Liver (tissue), 9 donors: ENCODE results near the gene EXD3. TPM values are rescaled to one million over a fixed set of nuclear protein-coding genes. Genes with fewer than 3 reads are reported as not detected.

Source experiments
- DNase-seq: peaks from one replicate; pipeline ENCODE4 v3.0.0-alpha.2; 2017; ENCODE audit warnings: low spot score
- H3K27ac ChIP-seq, 2 donors: one replicate each; pipeline ENCODE4 v1.7.0; 2013; ENCODE audit warnings: inconsistent platforms in 2 of 2, low read length in 2 of 2, control low read depth in 1 of 2, low read depth in 1 of 2, mild to moderate bottlenecking in 1 of 2
- H3K27me3 ChIP-seq, 4 donors: one replicate each; pipeline versions ENCODE4 v1.6.1 to v1.7.0; 2013; ENCODE audit warnings: low read length in 3 of 4, inconsistent platforms in 1 of 4, mild to moderate bottlenecking in 1 of 4, moderate library complexity in 1 of 4; ENCODE audit not compliant: control insufficient read depth in 4 of 4, insufficient read depth in 4 of 4
- H3K36me3 ChIP-seq, 4 donors: one replicate each; pipeline versions ENCODE4 v1.6.1 to v1.7.0; 2013; ENCODE audit warnings: low read length in 3 of 4, mild to moderate bottlenecking in 3 of 4, low read depth in 1 of 4, moderate library complexity in 1 of 4; ENCODE audit not compliant: control insufficient read depth in 4 of 4, insufficient read depth in 3 of 4
- H3K4me1 ChIP-seq, 4 donors: one replicate each; pipeline versions ENCODE4 v1.6.1 to v1.7.0; 2013; ENCODE audit warnings: low read length in 3 of 4, mild to moderate bottlenecking in 3 of 4, moderate library complexity in 1 of 4; ENCODE audit not compliant: control insufficient read depth in 4 of 4, insufficient read depth in 4 of 4
- H3K4me3 ChIP-seq, 3 donors: one replicate each; pipeline versions ENCODE4 v1.6.1 to v1.7.0; 2013; ENCODE audit warnings: low read length in 3 of 3, control low read depth in 1 of 3, low read depth in 1 of 3, mild to moderate bottlenecking in 1 of 3
- H3K9ac ChIP-seq, 2 donors: one replicate each; pipeline ENCODE4 v1.7.0; 2013; ENCODE audit warnings: low read length in 2 of 2, mild to moderate bottlenecking in 2 of 2, moderate library complexity in 2 of 2, control low read depth in 1 of 2, low read depth in 1 of 2
- H3K9me3 ChIP-seq, 4 donors: one replicate each; pipeline versions ENCODE4 v1.6.1 to v1.7.0; 2013; ENCODE audit warnings: low read length in 3 of 4; ENCODE audit not compliant: control insufficient read depth in 4 of 4
- EGR1 ChIP-seq, 2 donors: IDR thresholded peaks; 2 replicates each; pipeline ENCODE4 v1.6.1; 2016 to 2018; ENCODE audit warnings: antibody characterized with exemption in 2 of 2, low read depth in 2 of 2
- FOXA1 ChIP-seq: IDR thresholded peaks from 2 replicates; pipeline ENCODE4 v1.6.1; 2016; ENCODE audit warnings: antibody characterized with exemption
- FOXA2 ChIP-seq: IDR thresholded peaks from 2 replicates; pipeline ENCODE4 v1.6.1; 2016; ENCODE audit warnings: antibody characterized with exemption
- GABPA ChIP-seq, 2 donors: IDR thresholded peaks in 1 of 2; conservative IDR thresholded peaks in 1 of 2; 2 replicates each; pipeline ENCODE4 v1.6.1; 2016; ENCODE audit warnings: antibody characterized with exemption in 2 of 2, mild to moderate bottlenecking in 1 of 2, moderate library complexity in 1 of 2
- HNF4A ChIP-seq, 2 donors: conservative IDR thresholded peaks; 2 replicates each; pipeline ENCODE4 v1.6.1; 2016; ENCODE audit warnings: antibody characterized with exemption in 2 of 2, mild to moderate bottlenecking in 2 of 2
- HNF4G ChIP-seq: IDR thresholded peaks from 2 replicates; pipeline ENCODE4 v1.6.1; 2016; ENCODE audit warnings: antibody characterized with exemption
- JUND ChIP-seq, 2 donors: IDR thresholded peaks; 2 replicates each; pipeline ENCODE4 v1.6.1; 2016; ENCODE audit warnings: antibody characterized with exemption in 2 of 2
- NR2F2 ChIP-seq: IDR thresholded peaks from 2 replicates; pipeline ENCODE4 v1.6.1; 2016; ENCODE audit warnings: antibody characterized with exemption
- RAD21 ChIP-seq, 2 donors: IDR thresholded peaks; 2 replicates each; pipeline ENCODE4 v1.6.1; 2016; ENCODE audit warnings: antibody characterized with exemption in 2 of 2, mild to moderate bottlenecking in 2 of 2
- RXRA ChIP-seq, 2 donors: IDR thresholded peaks; 2 replicates each; pipeline ENCODE4 v1.6.1; 2017 to 2018; ENCODE audit warnings: antibody characterized with exemption in 2 of 2, mild to moderate bottlenecking in 1 of 2
- SP1 ChIP-seq: IDR thresholded peaks from 2 replicates; pipeline ENCODE4 v1.6.1; 2018; ENCODE audit warnings: antibody characterized with exemption, mild to moderate bottlenecking
- TAF1 ChIP-seq: conservative IDR thresholded peaks from 2 replicates; pipeline ENCODE4 v1.6.1; 2016; ENCODE audit warnings: antibody characterized with exemption, mild to moderate bottlenecking
- YY1 ChIP-seq: IDR thresholded peaks from 2 replicates; pipeline ENCODE4 v1.6.1; 2016; ENCODE audit warnings: antibody characterized with exemption, mild to moderate bottlenecking
- WGBS: extraction: QIAGEN DNeasy Blood & Tissue Kit; methylation state at CpG from one replicate; pipeline ENCODE4 v1.1.7; 2013; 5-methylcytosine and 5-hydroxymethylcytosine counted together
- polyA plus RNA-seq, 2 donors: library from polyadenylated mRNA; stranded (reverse) in 1 of 2; unstranded in 1 of 2; fragments of 200-250 nt in 1 of 2; fragments of >200 nt in 1 of 2; fragmentation: Nextera tagmentation in 1 of 2; extraction: Ambion mirVana in 1 of 2; gene quantifications; one replicate each; pipeline versions ENCODE4 v1.2.1 to v1.2.3, GENCODE V29; 2013 to 2015
- total RNA-seq, 2 donors: library from RNA; depleted of rRNA; stranded (reverse); fragments of >200 nt; gene quantifications; one replicate each; pipeline ENCODE4 v1.2.3, GENCODE V29; 2014
- TF ChIP-seq, protein P1 (sequence below): IDR thresholded peaks from 2 replicates; pipeline ENCODE4 v1.6.1; 2016; ENCODE audit warnings: antibody characterized with exemption
- TF ChIP-seq, protein P2 (sequence below): IDR thresholded peaks from 2 replicates; pipeline ENCODE4 v1.6.1; 2016; ENCODE audit warnings: antibody characterized with exemption, mild to moderate bottlenecking
- TF ChIP-seq, protein P3 (sequence below): IDR thresholded peaks from 2 replicates; pipeline ENCODE4 v1.6.1; 2016; ENCODE audit warnings: antibody characterized with exemption
- TF ChIP-seq, protein P4 (sequence below): IDR thresholded peaks from 2 replicates; pipeline ENCODE4 v1.6.1; 2016; ENCODE audit warnings: antibody characterized with exemption
- TF ChIP-seq, protein P5 (sequence below): fragments of 150-350 bp; IDR thresholded peaks from 2 replicates; pipeline ENCODE4 v1.5.1; 2017; ENCODE audit warnings: improper control_type of control experiment, low read depth, low read length; ENCODE audit not compliant: missing input control
- donor health status: healthy.
- donor health status: healthy.
- donor health status: healthy.
- donor health status: healthy.
- donor health status: healthy.

Gene EXD3
- total and polyA plus RNA-seq, 4 donors: 2.5 to 6.7 (median 3.7) TPM

DNA sequence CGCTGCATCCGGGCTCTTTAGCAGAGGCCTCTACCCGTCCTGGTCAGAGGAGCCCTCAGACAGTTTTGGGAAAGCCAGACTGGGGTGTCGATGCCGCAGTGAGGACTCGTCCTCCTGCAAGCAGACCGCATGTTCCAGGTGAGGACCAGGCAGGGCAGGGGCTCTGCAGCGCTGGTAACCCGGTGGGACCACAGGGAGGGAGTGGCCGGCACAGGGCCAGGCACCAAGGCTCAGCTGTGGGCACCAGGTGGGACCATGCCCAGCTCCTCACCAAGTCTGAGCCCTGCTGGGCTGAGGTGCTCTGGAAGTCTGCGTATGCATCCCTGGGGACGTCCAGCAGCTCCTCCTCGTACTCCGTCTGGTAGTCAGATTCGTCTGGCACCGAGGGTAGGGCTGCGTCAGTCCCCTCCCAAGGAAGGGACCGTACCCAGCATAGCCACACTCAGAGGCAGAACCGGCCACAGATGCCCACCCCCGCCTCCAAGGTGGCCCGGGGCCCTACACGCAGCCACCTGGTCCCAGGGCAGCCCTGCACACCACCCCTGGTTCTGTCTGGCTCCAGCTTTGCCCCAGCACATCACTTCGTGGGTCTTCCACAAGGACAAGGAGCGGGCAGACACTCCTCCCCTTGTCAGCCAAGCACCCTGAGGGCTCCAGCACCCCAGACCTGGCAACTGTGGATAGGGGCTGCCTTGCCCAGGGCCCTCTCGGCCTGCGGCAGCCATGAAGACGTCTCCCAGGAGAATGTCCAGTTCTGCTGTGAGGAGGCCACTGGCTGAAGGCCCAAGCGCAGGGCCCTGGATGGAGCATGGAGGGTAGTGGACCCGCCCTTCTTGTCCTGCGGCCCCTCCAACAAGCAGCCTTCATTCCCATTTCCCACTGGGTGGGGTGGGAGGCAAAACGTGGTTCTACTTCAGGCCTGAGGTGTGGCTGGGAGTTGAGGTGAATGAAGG is 37.7 kb upstream of the EXD3 start:
- H3K36me3 ChIP-seq: peaks cover 0 to 6% (median 1%) of the 10 kb centered on the region in 4 donors
- DNase-seq: no peak
- peaks cover 8 to 34% (median 23%) of the 10 kb centered on the region in 4 donors for H3K4me1 ChIP-seq
- H3K9ac ChIP-seq: no peak overlapping the region
- no peak overlapping the region for H3K27ac ChIP-seq
- H3K4me3 ChIP-seq: no peak overlapping the region
- H3K27me3 ChIP-seq: no peaks in the 10 kb centered on the region
- TF ChIP-seq FOXA2: no peak
- TF ChIP-seq, protein P1, sequence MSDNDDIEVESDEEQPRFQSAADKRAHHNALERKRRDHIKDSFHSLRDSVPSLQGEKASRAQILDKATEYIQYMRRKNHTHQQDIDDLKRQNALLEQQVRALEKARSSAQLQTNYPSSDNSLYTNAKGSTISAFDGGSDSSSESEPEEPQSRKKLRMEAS: no peak
- TF ChIP-seq FOXA1: no peak
- TF ChIP-seq, protein P2, sequence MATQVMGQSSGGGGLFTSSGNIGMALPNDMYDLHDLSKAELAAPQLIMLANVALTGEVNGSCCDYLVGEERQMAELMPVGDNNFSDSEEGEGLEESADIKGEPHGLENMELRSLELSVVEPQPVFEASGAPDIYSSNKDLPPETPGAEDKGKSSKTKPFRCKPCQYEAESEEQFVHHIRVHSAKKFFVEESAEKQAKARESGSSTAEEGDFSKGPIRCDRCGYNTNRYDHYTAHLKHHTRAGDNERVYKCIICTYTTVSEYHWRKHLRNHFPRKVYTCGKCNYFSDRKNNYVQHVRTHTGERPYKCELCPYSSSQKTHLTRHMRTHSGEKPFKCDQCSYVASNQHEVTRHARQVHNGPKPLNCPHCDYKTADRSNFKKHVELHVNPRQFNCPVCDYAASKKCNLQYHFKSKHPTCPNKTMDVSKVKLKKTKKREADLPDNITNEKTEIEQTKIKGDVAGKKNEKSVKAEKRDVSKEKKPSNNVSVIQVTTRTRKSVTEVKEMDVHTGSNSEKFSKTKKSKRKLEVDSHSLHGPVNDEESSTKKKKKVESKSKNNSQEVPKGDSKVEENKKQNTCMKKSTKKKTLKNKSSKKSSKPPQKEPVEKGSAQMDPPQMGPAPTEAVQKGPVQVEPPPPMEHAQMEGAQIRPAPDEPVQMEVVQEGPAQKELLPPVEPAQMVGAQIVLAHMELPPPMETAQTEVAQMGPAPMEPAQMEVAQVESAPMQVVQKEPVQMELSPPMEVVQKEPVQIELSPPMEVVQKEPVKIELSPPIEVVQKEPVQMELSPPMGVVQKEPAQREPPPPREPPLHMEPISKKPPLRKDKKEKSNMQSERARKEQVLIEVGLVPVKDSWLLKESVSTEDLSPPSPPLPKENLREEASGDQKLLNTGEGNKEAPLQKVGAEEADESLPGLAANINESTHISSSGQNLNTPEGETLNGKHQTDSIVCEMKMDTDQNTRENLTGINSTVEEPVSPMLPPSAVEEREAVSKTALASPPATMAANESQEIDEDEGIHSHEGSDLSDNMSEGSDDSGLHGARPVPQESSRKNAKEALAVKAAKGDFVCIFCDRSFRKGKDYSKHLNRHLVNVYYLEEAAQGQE: no peak
- TF ChIP-seq HNF4G: no peak
- no peak for TF ChIP-seq HNF4A (conservative IDR thresholded peaks at IDR 0.05)
- TF ChIP-seq, protein P3, sequence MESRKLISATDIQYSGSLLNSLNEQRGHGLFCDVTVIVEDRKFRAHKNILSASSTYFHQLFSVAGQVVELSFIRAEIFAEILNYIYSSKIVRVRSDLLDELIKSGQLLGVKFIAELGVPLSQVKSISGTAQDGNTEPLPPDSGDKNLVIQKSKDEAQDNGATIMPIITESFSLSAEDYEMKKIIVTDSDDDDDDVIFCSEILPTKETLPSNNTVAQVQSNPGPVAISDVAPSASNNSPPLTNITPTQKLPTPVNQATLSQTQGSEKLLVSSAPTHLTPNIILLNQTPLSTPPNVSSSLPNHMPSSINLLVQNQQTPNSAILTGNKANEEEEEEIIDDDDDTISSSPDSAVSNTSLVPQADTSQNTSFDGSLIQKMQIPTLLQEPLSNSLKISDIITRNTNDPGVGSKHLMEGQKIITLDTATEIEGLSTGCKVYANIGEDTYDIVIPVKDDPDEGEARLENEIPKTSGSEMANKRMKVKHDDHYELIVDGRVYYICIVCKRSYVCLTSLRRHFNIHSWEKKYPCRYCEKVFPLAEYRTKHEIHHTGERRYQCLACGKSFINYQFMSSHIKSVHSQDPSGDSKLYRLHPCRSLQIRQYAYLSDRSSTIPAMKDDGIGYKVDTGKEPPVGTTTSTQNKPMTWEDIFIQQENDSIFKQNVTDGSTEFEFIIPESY: no peak
- no peak for TF ChIP-seq RAD21 (IDR thresholded peaks at IDR 0.05)
- no peak for TF ChIP-seq RXRA (IDR thresholded peaks at IDR 0.05)
- TF ChIP-seq, protein P4, sequence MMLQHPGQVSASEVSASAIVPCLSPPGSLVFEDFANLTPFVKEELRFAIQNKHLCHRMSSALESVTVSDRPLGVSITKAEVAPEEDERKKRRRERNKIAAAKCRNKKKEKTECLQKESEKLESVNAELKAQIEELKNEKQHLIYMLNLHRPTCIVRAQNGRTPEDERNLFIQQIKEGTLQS: no peak
- TF ChIP-seq TAF1: no peak
- no peak for TF ChIP-seq YY1
- TF ChIP-seq NR2F2: no peak
- no peak for TF ChIP-seq EGR1 (IDR thresholded peaks at IDR 0.05; ENCODE audit: low read depth in 2 of 2)
- TF ChIP-seq GABPA (IDR thresholded peaks at IDR 0.05 in 1 of 2, conservative IDR thresholded peaks at IDR 0.05 in 1 of 2): no peak
- TF ChIP-seq, protein P5, sequence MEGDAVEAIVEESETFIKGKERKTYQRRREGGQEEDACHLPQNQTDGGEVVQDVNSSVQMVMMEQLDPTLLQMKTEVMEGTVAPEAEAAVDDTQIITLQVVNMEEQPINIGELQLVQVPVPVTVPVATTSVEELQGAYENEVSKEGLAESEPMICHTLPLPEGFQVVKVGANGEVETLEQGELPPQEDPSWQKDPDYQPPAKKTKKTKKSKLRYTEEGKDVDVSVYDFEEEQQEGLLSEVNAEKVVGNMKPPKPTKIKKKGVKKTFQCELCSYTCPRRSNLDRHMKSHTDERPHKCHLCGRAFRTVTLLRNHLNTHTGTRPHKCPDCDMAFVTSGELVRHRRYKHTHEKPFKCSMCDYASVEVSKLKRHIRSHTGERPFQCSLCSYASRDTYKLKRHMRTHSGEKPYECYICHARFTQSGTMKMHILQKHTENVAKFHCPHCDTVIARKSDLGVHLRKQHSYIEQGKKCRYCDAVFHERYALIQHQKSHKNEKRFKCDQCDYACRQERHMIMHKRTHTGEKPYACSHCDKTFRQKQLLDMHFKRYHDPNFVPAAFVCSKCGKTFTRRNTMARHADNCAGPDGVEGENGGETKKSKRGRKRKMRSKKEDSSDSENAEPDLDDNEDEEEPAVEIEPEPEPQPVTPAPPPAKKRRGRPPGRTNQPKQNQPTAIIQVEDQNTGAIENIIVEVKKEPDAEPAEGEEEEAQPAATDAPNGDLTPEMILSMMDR: no peak
- TF ChIP-seq JUND (IDR thresholded peaks at IDR 0.05): no peak
- TF ChIP-seq SP1: no peak
- 96% methylated on average over 31 of the region's 31 CpGs for WGBS
- H3K9me3 ChIP-seq: no peaks in the 10 kb centered on the region
